GM12878 (cell line): Measurements from ENCODE around the gene SDK2. TPM values are rescaled to one million over a fixed set of nuclear protein-coding genes. Genes with fewer than 3 reads are reported as not detected.
"Not testable (repeated sequence)": the region's sequence is repeated elsewhere in the genome, so short reads cannot be mapped to it uniquely, and the experiment has no call there.

Source experiments
- ATAC-seq: fragments of 200-7000 bp; cut with Tn5 transposase; 3 replicates; pipeline ENCODE4 v1.9.1; 2020; ENCODE audit warnings: mild to moderate bottlenecking, moderate library complexity
- BruUV-seq: library from RNA; stranded (reverse); fragments of 400-500 nt; replicated peaks from 2 replicates; lab custom pipeline; 2021; lab: Mats Ljungman, UMichigan
- CTCF ChIA-PET: fragments of 300-600 bp; sonication (Branson Sonifier 250); formaldehyde crosslinking; extraction: SDS; loops from one replicate; lab custom pipeline; 2021; ENCODE audit warnings: inconsistent platforms; lab: Yijun Ruan, JAX
- POLR2A ChIA-PET: fragments of 350-600 bp; formaldehyde crosslinking; extraction: SDS; loops from one replicate; lab custom pipeline; 2021; ENCODE audit warnings: inconsistent platforms; lab: Charles Lee
- RAD21 ChIA-PET: fragments of 300-600 bp; sonication (Branson Sonifier 250); formaldehyde crosslinking; loops from one replicate; lab custom pipeline; 2023; ENCODE audit warnings: antibody characterized with exemption; ENCODE audit not compliant: unreplicated experiment; lab: Charles Lee
- SMC1A ChIA-PET: fragments of 300-600 bp; sonication (Branson Sonifier 250); formaldehyde crosslinking; loops from one replicate; lab custom pipeline; 2023; ENCODE audit not compliant: unreplicated experiment, uncharacterized antibody; lab: Charles Lee
- DNase-seq: peaks from one replicate; pipeline ENCODE4 v3.0.0-alpha.2; 2011; ENCODE audit warnings: low read depth, low spot score
- FAIRE-seq: peaks from 3 replicates; lab custom pipeline; 2011; peaks lifted over from hg19 to GRCh38; lab: Jason Lieb, UNC
- H2AFZ ChIP-seq: 2 replicates; pipeline ENCODE4 v1.6.0; 2011; ENCODE audit warnings: low read depth, low read length, control low read depth; ENCODE audit not compliant: control insufficient read depth
- H3K27ac ChIP-seq: 2 replicates; pipeline ENCODE4 v1.5.1; 2011; ENCODE audit warnings: control low read depth; ENCODE audit not compliant: control insufficient read depth, insufficient read depth
- H3K27me3 ChIP-seq, 2 experiments: replicated peaks in 1 of 2; 2 replicates each; pipeline versions ENCODE4 v1.6.0 to v1.6.1; 2011; ENCODE audit warnings: low read length in 1 of 2; ENCODE audit not compliant: control insufficient read depth in 2 of 2, insufficient read depth in 2 of 2
- H3K36me3 ChIP-seq, 2 experiments: 2 replicates each; pipeline ENCODE4 v1.5.1; 2011; ENCODE audit warnings: low read length in 1 of 2; ENCODE audit not compliant: control insufficient read depth in 2 of 2, insufficient read depth in 2 of 2
- H3K4me1 ChIP-seq: 2 replicates; pipeline ENCODE4 v1.6.1; 2011; ENCODE audit warnings: mild to moderate bottlenecking, low read length, moderate library complexity, mixed read lengths; ENCODE audit not compliant: control insufficient read depth, insufficient read depth
- H3K4me2 ChIP-seq: 2 replicates; pipeline ENCODE4 v1.6.0; 2011; ENCODE audit warnings: control low read depth; ENCODE audit not compliant: control insufficient read depth, insufficient read depth
- H3K4me3 ChIP-seq: fragments of 200-600 bp; sonication (generic); 2 replicates; pipeline ENCODE4 v1.5.1; 2016
- H3K79me2 ChIP-seq: 2 replicates; pipeline ENCODE4 v1.6.0; 2011; ENCODE audit warnings: low read length; ENCODE audit not compliant: control insufficient read depth, insufficient read depth
- H3K9ac ChIP-seq: 2 replicates; pipeline ENCODE4 v1.8.0; 2011; ENCODE audit warnings: low read length, control low read depth, mixed read lengths; ENCODE audit not compliant: control insufficient read depth, insufficient read depth
- H3K9me3 ChIP-seq: replicated peaks from 3 replicates; pipeline ENCODE4 v1.5.1; 2011; ENCODE audit warnings: mild to moderate bottlenecking, low read length; ENCODE audit not compliant: control insufficient read depth, insufficient read depth
- H4K20me1 ChIP-seq: 2 replicates; pipeline ENCODE4 v1.6.0; 2011; ENCODE audit not compliant: control insufficient read depth, insufficient read depth
- EP300 ChIP-seq, 2 experiments: fragments of 150-350 bp in 1 of 2; IDR thresholded peaks; 2 replicates each; pipeline ENCODE4 v1.6.1; 2011 to 2012; ENCODE audit warnings: low read depth in 2 of 2, low read length in 2 of 2, borderline replicate concordance in 1 of 2, improper control_type of control experiment in 1 of 2, inconsistent platforms in 1 of 2; ENCODE audit not compliant: control insufficient read depth in 1 of 2
- FOS ChIP-seq: IDR thresholded peaks from 3 replicates; pipeline ENCODE4 v1.6.1; 2011; ENCODE audit warnings: borderline replicate concordance; ENCODE audit not compliant: insufficient read length; ENCODE audit errors: extremely low read depth
- ZSCAN29 ChIP-seq: fragments of 450-650 bp; IDR thresholded peaks from 2 replicates; pipeline ENCODE4 v1.6.1; 2017; ENCODE audit warnings: mild to moderate bottlenecking, moderate library complexity
- WGBS: methylation state at CpG from one replicate; pipeline ENCODE4 v1.1.6; 2016; ENCODE audit warnings: low lambda C conversion rate; ENCODE audit not compliant: insufficient replicate concordance, insufficient coverage; ENCODE audit errors: missing lambda C conversion rate; 5-methylcytosine and 5-hydroxymethylcytosine counted together
- in situ Hi-C: fragments of 300-500 bp; cut with MboI; formaldehyde crosslinking; loops from 9 replicates; pipeline ENCODE4 v1.14.3; 2018; ENCODE audit warnings: mixed read lengths
- intact Hi-C: fragments of 100-400 bp; cut with micrococcal nuclease; formaldehyde crosslinking; loops from one replicate; pipeline ENCODE4 v1.14.2; 2022; ENCODE audit not compliant: unreplicated experiment
- polyA plus RNA-seq, 11 experiments: library from polyadenylated mRNA; depleted of rRNA in 4 of 11; unstranded in 6 of 11; stranded (reverse) in 5 of 11; fragments of >200 nt; fragmentation: Nextera tagmentation in 4 of 11; fragmentation: Illumina TruSeq in 1 of 11; extraction: Ambion mirVana in 4 of 11; extraction: Trizol in 1 of 11; gene quantifications; 1 replicate in 1 of 11; 2 replicates in 10 of 11; pipeline versions ENCODE4 v1.2.1 to v1.2.3, GENCODE V29; 2011 to 2016; ENCODE audit warnings: inconsistent platforms in 2 of 11, missing spikeins in 2 of 11, low read depth in 1 of 11
- total RNA-seq, 4 experiments: library from RNA; depleted of rRNA in 3 of 4; stranded (reverse); fragments of >200 nt in 3 of 4; fragmentation: Illumina TruSeq in 1 of 4; extraction: Trizol in 1 of 4; gene quantifications; 2 replicates each; pipeline versions ENCODE4 v1.2.1 to v1.2.3, GENCODE V29; 2013 to 2021
- TF ChIP-seq, protein P1 (sequence below): fragments of 150-350 bp; IDR thresholded peaks from 2 replicates; pipeline ENCODE4 v1.6.1; 2014; ENCODE audit warnings: mild to moderate bottlenecking, low read depth, low read length

SDK2 gene
- total and polyA plus RNA-seq, 10 of the 15 experiments (the other 5 are each of a cell fraction or from before 2014, with no cell fraction given), result 0.03 to 0.08 (median 0.03) TPM; not detected in 7

DNA sequence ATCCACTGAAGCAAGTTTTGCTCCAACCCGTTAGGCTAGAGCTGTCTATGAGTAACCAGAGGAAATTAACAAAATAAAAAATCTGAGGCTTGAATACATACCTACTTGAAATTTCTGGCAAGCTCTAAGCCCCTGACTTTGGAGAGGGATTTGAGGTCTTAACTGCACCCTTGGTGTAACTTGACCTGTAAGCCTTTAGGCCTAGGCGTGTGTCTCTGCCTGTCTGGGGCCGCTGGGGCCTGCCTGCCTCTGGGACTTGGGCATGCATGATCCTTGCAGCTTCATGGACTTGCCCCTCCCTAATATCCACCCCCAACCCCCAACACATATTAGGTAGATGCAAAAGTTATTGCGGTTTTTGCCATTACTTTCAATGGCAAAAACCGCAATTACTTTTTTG lies 328.8 kb downstream of the SDK2 start (continued):
- TF ChIP-seq FOS, result no peak

DNA sequence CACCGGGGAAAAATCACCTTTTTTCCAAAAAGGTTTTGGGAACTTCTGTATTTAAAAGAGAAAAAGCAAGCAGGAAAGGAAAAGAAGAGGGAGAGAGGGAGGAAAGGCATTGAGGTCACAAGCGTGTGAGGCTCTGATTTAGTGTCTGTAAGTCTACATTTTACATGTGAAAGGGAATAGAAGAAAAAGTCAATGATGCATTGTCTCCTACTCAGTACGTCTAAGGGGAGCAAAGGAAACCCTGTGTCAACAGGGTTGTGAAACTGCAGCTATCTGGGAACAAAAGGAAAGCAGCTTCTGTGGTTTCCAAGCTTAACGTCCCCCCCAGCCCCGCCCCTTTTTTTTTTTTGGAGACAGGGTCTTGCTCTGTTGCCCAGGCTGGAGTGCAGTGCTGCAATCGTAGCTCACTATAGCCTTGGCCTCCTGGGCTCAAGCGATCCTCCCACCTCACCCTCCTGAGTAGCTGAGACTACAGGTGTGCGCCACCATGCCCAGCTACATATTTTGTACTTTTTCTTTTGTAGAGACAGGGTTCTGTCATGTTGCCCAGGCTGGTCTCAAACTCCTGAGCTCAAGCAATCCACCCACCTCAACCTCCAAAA lies 330.6 kb downstream of the SDK2 start:
- Histone ChIP-seq H3K4me1 (peaks cover 12% of the 10 kb centered on the region), H2AFZ (no peak overlapping the region), H3K27ac (no peak overlapping the region), H3K4me2 (no peak overlapping the region), H3K27me3 (no peaks in the 10 kb centered on the region), H3K79me2 (peaks cover 14% of the 10 kb centered on the region), H3K36me3 (no peaks in the 10 kb centered on the region), H3K9me3 (no peaks in the 10 kb centered on the region), H3K9ac (no peak overlapping the region), H4K20me1 (no peaks in the 10 kb centered on the region), H3K4me3 (no peak overlapping the region)
- RAD21 ChIA-PET, result interaction anchor here (1.1 to 4.8 kb wide), 3 partner anchors 31 to 56 kb away, joined by 3 to 24 read pairs (median 4); no protein-coding TSS in a partner anchor
- 51% methylated on average over 8 of the region's 8 CpGs for WGBS
- CTCF ChIA-PET, result interaction anchor here (1.0 to 3.8 kb wide), 4 partner anchors 28 to 58 kb away, joined by 5 to 25 read pairs (median 10); no protein-coding TSS in a partner anchor
- FAIRE-seq, result no peak
- TF ChIP-seq ZSCAN29 (no peak), EP300 (IDR thresholded peaks at IDR 0.05; ENCODE audit: borderline replicate concordance in 1 of 2, control insufficient read depth in 1 of 2, low read depth in 2 of 2, low read length in 2 of 2) (no peak)
- TF ChIP-seq, protein P1, sequence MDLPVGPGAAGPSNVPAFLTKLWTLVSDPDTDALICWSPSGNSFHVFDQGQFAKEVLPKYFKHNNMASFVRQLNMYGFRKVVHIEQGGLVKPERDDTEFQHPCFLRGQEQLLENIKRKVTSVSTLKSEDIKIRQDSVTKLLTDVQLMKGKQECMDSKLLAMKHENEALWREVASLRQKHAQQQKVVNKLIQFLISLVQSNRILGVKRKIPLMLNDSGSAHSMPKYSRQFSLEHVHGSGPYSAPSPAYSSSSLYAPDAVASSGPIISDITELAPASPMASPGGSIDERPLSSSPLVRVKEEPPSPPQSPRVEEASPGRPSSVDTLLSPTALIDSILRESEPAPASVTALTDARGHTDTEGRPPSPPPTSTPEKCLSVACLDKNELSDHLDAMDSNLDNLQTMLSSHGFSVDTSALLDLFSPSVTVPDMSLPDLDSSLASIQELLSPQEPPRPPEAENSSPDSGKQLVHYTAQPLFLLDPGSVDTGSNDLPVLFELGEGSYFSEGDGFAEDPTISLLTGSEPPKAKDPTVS, result no peak
- no peak for DNase-seq
- POLR2A ChIA-PET, result interaction anchor here (0.6 to 1.9 kb wide), 3 partner anchors 31 to 56 kb away, joined by 4 to 8 read pairs (median 4); no protein-coding TSS in a partner anchor
- SMC1A ChIA-PET, result interaction anchor here (1.0 to 2.7 kb wide), 6 partner anchors 10 to 85 kb away, joined by 3 to 8 read pairs (median 5); no protein-coding TSS in a partner anchor
- no TSS peak for BruUV-seq
- intact Hi-C loops, result loop anchor here (5.0 kb wide), 2 partner anchors 54 to 121 kb away; partner anchors contain the start of gene COG1
- in situ Hi-C loops, result no loop called here
- ATAC-seq, result no peak

DNA sequence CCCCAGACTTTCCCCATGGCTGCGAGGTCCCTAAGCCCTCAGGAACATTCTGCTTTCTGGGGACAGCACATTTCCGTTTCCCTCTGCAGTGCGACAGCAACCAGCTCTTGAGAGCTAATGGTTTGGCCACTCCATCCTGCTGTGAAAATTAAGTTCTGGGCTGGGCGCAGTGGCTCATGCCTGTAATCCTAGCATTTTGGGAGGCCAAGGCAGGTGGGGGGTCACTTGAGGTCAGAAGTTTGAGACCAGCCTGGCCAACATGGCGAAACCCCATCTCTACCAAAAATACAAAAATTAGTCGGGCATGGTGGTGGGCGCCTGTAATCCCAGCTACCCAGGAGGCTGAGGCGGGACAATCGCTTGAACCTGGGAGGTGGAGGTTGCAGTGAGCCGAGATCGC lies 331.4 kb downstream of the SDK2 start:
- FAIRE-seq, result not testable (repeated sequence)
- CTCF ChIA-PET, result interaction anchor here (0.8 to 4.7 kb wide), 7 partner anchors 9 to 586 kb away, joined by 3 to 28 read pairs (median 7); no protein-coding TSS in a partner anchor

More for the DNA sequence above, 331.4 kb downstream of the SDK2 start:
- in situ Hi-C loops, H2AFZ ChIP-seq, H3K9ac ChIP-seq, H3K27ac ChIP-seq, ATAC-seq, H3K4me2 ChIP-seq, H3K27me3 ChIP-seq, DNase-seq, H4K20me1 ChIP-seq, BruUV-seq, H3K4me3 ChIP-seq, H3K36me3 ChIP-seq, H3K9me3 ChIP-seq: not testable (repeated sequence)
- intact Hi-C loops, result loop anchor here (1.0 to 5.0 kb wide), 3 partner anchors 42 to 121 kb away; partner anchors contain the start of gene COG1
- Histone ChIP-seq H3K4me1 (peaks cover 12% of the 10 kb centered on the region), H3K79me2 (peaks cover 16% of the 10 kb centered on the region)
- POLR2A ChIA-PET, result interaction anchor here (0.5 to 3.5 kb wide), 7 partner anchors 9 to 802 kb away, joined by 3 to 20 read pairs (median 4); no protein-coding TSS in a partner anchor
- SMC1A ChIA-PET, result interaction anchor here (1.1 to 4.0 kb wide), 6 partner anchors 11 to 85 kb away, joined by 3 to 29 read pairs (median 6); no protein-coding TSS in a partner anchor
- RAD21 ChIA-PET, result interaction anchor here (0.8 to 4.8 kb wide), 4 partner anchors 27 to 57 kb away, joined by 3 to 27 read pairs (median 14); no protein-coding TSS in a partner anchor
- 84% methylated on average over 11 of the region's 11 CpGs for WGBS
